HPDE6-E6E7 (cell line): ENCODE results near the gene ZNF500.

ENCODE experiments used
- DNase-seq: peaks from one replicate; pipeline ENCODE4 v3.0.0; 2011; ENCODE audit warnings: missing footprints; ENCODE audit errors: extremely low spot score

ZNF500 gene

GRCh38 chr16:4704913-4705312, 62.0 kb downstream of the ZNF500 start:
- no peak for DNase-seq

GRCh38 chr16:4704491-4704890, 62.5 kb downstream of the ZNF500 start:
- DNase-seq = no peak

GRCh38 chr16:4703906-4704305, 63.1 kb downstream of the ZNF500 start:
- no peak for DNase-seq

GRCh38 chr16:4702466-4702808, 64.5 kb downstream of the ZNF500 start:
- no peak for DNase-seq

GRCh38 chr16:4701791-4702465, 65.0 kb downstream of the ZNF500 start:
- no peak for DNase-seq

- DNase-seq = no peak
Observed at GRCh38 chr16:4700997-4701743, 65.8 kb downstream of the ZNF500 start.

- DNase-seq = no peak
Observed at GRCh38 chr16:4700380-4700996, 66.5 kb downstream of the ZNF500 start.

GRCh38 chr16:4699046-4699556, 67.9 kb downstream of the ZNF500 start:
- no peak for DNase-seq

GRCh38 chr16:4698321-4699045, 68.5 kb downstream of the ZNF500 start:
- DNase-seq = no peak
